ENCODE measurements around the gene TMEM52. TPM values are rescaled to one million over a fixed set of nuclear protein-coding genes. Genes with fewer than 3 reads are reported as not detected.

Gene TMEM52
- total RNA-seq, 1 donor from 2014 or later, result 0.67 TPM

- Mint-ChIP-seq H3K4me1 (ENCODE audit: low read depth) (peaks cover 21% of the 10 kb centered on the region), H3K36me3 (ENCODE audit: low read depth) (no peaks in the 10 kb centered on the region), H3K27me3 (ENCODE audit: low read depth) (no peaks in the 10 kb centered on the region), H3K4me3 (ENCODE audit: unreplicated experiment) (no peak overlapping the region), H3K27ac (ENCODE audit: unreplicated experiment) (no peak overlapping the region), H3K9me3 (ENCODE audit: low read depth) (no peaks in the 10 kb centered on the region)
- no peak for DNase-seq (ENCODE audit: low spot score)
- TF ChIP-seq, protein P1, sequence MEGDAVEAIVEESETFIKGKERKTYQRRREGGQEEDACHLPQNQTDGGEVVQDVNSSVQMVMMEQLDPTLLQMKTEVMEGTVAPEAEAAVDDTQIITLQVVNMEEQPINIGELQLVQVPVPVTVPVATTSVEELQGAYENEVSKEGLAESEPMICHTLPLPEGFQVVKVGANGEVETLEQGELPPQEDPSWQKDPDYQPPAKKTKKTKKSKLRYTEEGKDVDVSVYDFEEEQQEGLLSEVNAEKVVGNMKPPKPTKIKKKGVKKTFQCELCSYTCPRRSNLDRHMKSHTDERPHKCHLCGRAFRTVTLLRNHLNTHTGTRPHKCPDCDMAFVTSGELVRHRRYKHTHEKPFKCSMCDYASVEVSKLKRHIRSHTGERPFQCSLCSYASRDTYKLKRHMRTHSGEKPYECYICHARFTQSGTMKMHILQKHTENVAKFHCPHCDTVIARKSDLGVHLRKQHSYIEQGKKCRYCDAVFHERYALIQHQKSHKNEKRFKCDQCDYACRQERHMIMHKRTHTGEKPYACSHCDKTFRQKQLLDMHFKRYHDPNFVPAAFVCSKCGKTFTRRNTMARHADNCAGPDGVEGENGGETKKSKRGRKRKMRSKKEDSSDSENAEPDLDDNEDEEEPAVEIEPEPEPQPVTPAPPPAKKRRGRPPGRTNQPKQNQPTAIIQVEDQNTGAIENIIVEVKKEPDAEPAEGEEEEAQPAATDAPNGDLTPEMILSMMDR (IDR thresholded peaks at IDR 0.05), result no peak
Measured at GRCh38 chr1:1903224-1903623, 15.9 kb downstream of the TMEM52 start.

GRCh38 chr1:1901641-1902294 lies 17.3 kb downstream of the TMEM52 start:
- Mint-ChIP-seq H3K27ac (ENCODE audit: unreplicated experiment) (no peak overlapping the region), H3K36me3 (ENCODE audit: low read depth) (no peaks in the 10 kb centered on the region), H3K9me3 (ENCODE audit: low read depth) (no peaks in the 10 kb centered on the region), H3K27me3 (ENCODE audit: low read depth) (no peaks in the 10 kb centered on the region), H3K4me3 (ENCODE audit: unreplicated experiment) (no peak overlapping the region), H3K4me1 (ENCODE audit: low read depth) (peaks cover 10% of the 10 kb centered on the region)
- no peak for DNase-seq (ENCODE audit: low spot score)
- TF ChIP-seq, protein P1 (IDR thresholded peaks at IDR 0.05), result no peak

DNA sequence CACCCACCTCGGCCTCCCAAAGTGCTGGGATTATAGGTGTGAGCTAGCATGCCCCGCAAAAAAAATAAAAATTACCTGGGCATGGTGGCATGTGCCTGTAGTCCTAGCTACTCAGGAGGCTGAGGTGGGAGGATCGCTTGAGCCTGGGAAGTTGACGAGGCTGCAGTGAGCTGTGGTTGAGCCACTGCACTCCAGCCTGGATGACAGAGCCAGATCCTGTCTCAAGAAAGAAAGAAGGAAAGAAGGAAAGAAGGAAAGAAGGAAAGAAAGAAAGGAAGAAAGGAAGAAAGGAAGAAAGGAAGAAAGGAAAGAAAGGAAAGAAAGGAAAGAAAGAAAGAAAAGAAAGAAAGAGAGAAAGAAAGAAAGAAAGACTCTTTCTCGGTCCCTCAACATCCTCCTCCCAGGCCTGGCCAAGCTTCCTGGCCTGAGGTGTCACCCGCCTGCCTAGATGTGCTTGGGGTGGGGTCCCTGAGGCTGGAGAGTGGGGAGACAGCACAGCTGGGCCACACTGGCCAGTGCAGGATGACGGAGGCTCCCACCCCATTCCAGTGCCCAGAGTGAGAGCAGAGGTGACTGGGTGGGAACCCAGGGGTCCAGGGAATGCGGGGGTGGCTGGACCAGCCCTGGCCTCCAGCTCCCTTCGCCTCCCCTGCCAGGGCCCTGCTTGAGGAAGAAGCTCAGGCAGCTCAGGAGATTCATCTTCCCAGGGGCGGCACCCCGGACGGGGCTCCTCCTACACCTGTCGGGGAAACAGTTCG lies 18.0 kb downstream of the TMEM52 start:
- Mint-ChIP-seq H3K4me3 (ENCODE audit: unreplicated experiment) (no peak overlapping the region), H3K27ac (ENCODE audit: unreplicated experiment) (no peak overlapping the region), H3K4me1 (ENCODE audit: low read depth) (peaks cover 5% of the 10 kb centered on the region), H3K27me3 (ENCODE audit: low read depth) (no peaks in the 10 kb centered on the region), H3K9me3 (ENCODE audit: low read depth) (no peaks in the 10 kb centered on the region), H3K36me3 (ENCODE audit: low read depth) (no peaks in the 10 kb centered on the region)
- DNase-seq (ENCODE audit: low spot score), result no peak
- TF ChIP-seq, protein P1 (IDR thresholded peaks at IDR 0.05), result no peak

GRCh38 chr1:1899967-1900327 lies 19.1 kb downstream of the TMEM52 start:
- Mint-ChIP-seq H3K9me3 (ENCODE audit: low read depth) (no peaks in the 10 kb centered on the region), H3K4me3 (ENCODE audit: unreplicated experiment) (no peak overlapping the region), H3K27ac (ENCODE audit: unreplicated experiment) (no peak overlapping the region), H3K36me3 (ENCODE audit: low read depth) (no peaks in the 10 kb centered on the region), H3K27me3 (ENCODE audit: low read depth) (no peaks in the 10 kb centered on the region), H3K4me1 (ENCODE audit: low read depth) (peaks cover 4% of the 10 kb centered on the region)
- TF ChIP-seq, protein P1 (IDR thresholded peaks at IDR 0.05), result no peak
- DNase-seq (ENCODE audit: low spot score), result no peak

DNA sequence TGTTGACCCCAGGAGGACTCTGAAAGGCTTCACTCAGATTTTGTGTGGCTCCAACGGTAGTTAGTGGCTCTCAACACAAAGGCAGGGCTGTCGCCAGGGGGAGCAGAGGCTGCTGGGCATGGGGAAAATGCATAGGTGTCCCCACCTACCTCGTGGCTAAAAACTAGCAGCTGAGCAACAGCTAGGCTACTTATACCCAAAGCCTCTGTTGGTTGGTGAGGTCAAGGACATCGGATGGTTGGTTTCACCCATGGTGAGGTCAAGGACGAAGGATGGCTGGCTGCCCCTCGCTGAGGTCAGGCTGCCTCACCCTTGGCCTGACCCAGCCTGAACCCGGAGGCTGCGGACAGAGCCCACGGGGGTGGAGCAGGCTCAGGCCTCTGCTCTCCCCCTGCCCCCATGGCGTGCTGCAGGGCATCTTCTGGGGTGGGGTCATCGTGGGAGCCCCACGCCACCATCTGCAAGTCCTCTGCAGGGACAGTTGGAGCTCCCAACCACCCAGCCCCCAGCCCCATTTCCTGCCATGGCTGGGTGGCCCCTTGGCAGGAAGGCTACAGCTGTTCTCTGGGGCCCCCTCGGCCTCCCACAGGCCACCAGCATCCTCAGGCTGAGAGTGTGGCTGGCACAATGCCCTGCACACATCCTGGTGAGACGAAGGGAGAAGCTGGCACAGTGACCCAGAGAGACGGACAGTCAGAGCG lies 19.7 kb downstream of the TMEM52 start:
- Mint-ChIP-seq H3K4me3 (ENCODE audit: unreplicated experiment) (no peak overlapping the region), H3K36me3 (ENCODE audit: low read depth) (no peaks in the 10 kb centered on the region), H3K27me3 (ENCODE audit: low read depth) (no peaks in the 10 kb centered on the region), H3K9me3 (ENCODE audit: low read depth) (no peaks in the 10 kb centered on the region), H3K4me1 (ENCODE audit: low read depth) (peaks cover 10% of the 10 kb centered on the region), H3K27ac (ENCODE audit: unreplicated experiment) (no peak overlapping the region)
- TF ChIP-seq, protein P1 (IDR thresholded peaks at IDR 0.05), result no peak
- DNase-seq (ENCODE audit: low spot score), result no peak
